ENCODE measurements around the gene PPP2R5A. TPM values are rescaled to one million over a fixed set of nuclear protein-coding genes. Genes with fewer than 3 reads are reported as not detected.

PPP2R5A gene
- total RNA-seq, 1 donor from 2014 or later, result 2.2 TPM

DNA sequence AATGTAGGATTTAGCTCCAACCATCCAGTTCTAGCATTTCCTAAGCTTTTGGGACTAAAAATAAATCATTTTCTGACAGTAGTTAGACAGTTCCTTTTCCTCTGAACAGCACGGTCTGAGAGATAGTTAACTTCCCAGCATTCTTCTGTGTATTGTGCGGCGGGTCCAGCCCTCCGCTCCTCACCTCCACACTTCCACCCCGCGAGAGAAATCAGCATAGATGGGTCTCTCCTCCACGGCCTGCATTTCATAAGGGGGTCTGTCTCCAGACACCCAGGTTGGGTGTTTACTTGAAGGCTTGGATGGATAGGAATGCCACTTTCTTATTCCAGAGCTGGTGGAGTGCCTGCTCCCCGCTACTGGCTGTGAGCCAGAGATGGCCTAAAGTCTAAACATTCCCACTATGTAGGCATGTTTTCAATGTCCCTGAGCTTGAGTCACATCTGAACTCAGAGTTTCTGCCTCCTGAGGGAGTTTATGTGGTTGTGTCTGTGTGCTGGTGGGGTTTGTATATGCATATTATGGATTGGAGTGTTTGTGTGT lies 38.0 kb upstream of the PPP2R5A start:
- no peak for TF ChIP-seq CTCF (IDR thresholded peaks at IDR 0.05; ENCODE audit: partially characterized antibody, unreplicated experiment)
- Mint-ChIP-seq H3K36me3 (ENCODE audit: unreplicated experiment) (no peaks in the 10 kb centered on the region), H3K4me3 (ENCODE audit: unreplicated experiment) (no peak overlapping the region), H3K27ac (ENCODE audit: unreplicated experiment) (no peak overlapping the region), H3K4me1 (ENCODE audit: low read depth, unreplicated experiment) (no peaks in the 10 kb centered on the region), H3K27me3 (ENCODE audit: unreplicated experiment) (no peaks in the 10 kb centered on the region), H3K9me3 (ENCODE audit: unreplicated experiment) (peaks cover 4% of the 10 kb centered on the region)
- DNase-seq, result no peak

- H3K27ac Mint-ChIP-seq (ENCODE audit: unreplicated experiment), result no peak overlapping the region
- H3K9me3 Mint-ChIP-seq (ENCODE audit: unreplicated experiment), result peaks cover 4% of the 10 kb centered on the region
- H3K4me3 Mint-ChIP-seq (ENCODE audit: unreplicated experiment), result no peak overlapping the region
- TF ChIP-seq CTCF (IDR thresholded peaks at IDR 0.05; ENCODE audit: partially characterized antibody, unreplicated experiment), result no peak
- H3K27me3 Mint-ChIP-seq (ENCODE audit: unreplicated experiment), result no peaks in the 10 kb centered on the region
- H3K36me3 Mint-ChIP-seq (ENCODE audit: unreplicated experiment), result no peaks in the 10 kb centered on the region
- H3K4me1 Mint-ChIP-seq (ENCODE audit: low read depth, unreplicated experiment), result no peaks in the 10 kb centered on the region
- no peak for DNase-seq
Measured at GRCh38 chr1:212247988-212248387, 37.2 kb upstream of the PPP2R5A start.

- Mint-ChIP-seq H3K4me1 (ENCODE audit: low read depth, unreplicated experiment) (no peaks in the 10 kb centered on the region), H3K4me3 (ENCODE audit: unreplicated experiment) (no peak overlapping the region), H3K27ac (ENCODE audit: unreplicated experiment) (no peak overlapping the region), H3K36me3 (ENCODE audit: unreplicated experiment) (no peaks in the 10 kb centered on the region), H3K9me3 (ENCODE audit: unreplicated experiment) (no peaks in the 10 kb centered on the region), H3K27me3 (ENCODE audit: unreplicated experiment) (no peaks in the 10 kb centered on the region)
- TF ChIP-seq CTCF (IDR thresholded peaks at IDR 0.05; ENCODE audit: partially characterized antibody, unreplicated experiment), result no peak
- DNase-seq, result no peak
Measured at GRCh38 chr1:212254853-212255363, 30.3 kb upstream of the PPP2R5A start.

- H3K4me1 Mint-ChIP-seq (ENCODE audit: low read depth, unreplicated experiment), result no peaks in the 10 kb centered on the region
- no peak for TF ChIP-seq CTCF (IDR thresholded peaks at IDR 0.05; ENCODE audit: partially characterized antibody, unreplicated experiment)
- no peak overlapping the region for H3K4me3 Mint-ChIP-seq (ENCODE audit: unreplicated experiment)
- no peaks in the 10 kb centered on the region for H3K27me3 Mint-ChIP-seq (ENCODE audit: unreplicated experiment)
- no peaks in the 10 kb centered on the region for H3K36me3 Mint-ChIP-seq (ENCODE audit: unreplicated experiment)
- no peak overlapping the region for H3K27ac Mint-ChIP-seq (ENCODE audit: unreplicated experiment)
- no peaks in the 10 kb centered on the region for H3K9me3 Mint-ChIP-seq (ENCODE audit: unreplicated experiment)
- DNase-seq, result no peak
Measured at GRCh38 chr1:212255705-212256307, 29.4 kb upstream of the PPP2R5A start.

GRCh38 chr1:212256369-212256768 lies 28.8 kb upstream of the PPP2R5A start:
- no peak for TF ChIP-seq CTCF (IDR thresholded peaks at IDR 0.05; ENCODE audit: partially characterized antibody, unreplicated experiment)
- Mint-ChIP-seq H3K4me3 (ENCODE audit: unreplicated experiment) (no peak overlapping the region), H3K9me3 (ENCODE audit: unreplicated experiment) (no peaks in the 10 kb centered on the region), H3K36me3 (ENCODE audit: unreplicated experiment) (no peaks in the 10 kb centered on the region), H3K27ac (ENCODE audit: unreplicated experiment) (no peak overlapping the region), H3K27me3 (ENCODE audit: unreplicated experiment) (no peaks in the 10 kb centered on the region), H3K4me1 (ENCODE audit: low read depth, unreplicated experiment) (no peaks in the 10 kb centered on the region)
- no peak for DNase-seq

All from glutamatergic neuron (in vitro differentiated cells).